ENCODE results near the gene SH3PXD2A.

SH3PXD2A gene

DNA sequence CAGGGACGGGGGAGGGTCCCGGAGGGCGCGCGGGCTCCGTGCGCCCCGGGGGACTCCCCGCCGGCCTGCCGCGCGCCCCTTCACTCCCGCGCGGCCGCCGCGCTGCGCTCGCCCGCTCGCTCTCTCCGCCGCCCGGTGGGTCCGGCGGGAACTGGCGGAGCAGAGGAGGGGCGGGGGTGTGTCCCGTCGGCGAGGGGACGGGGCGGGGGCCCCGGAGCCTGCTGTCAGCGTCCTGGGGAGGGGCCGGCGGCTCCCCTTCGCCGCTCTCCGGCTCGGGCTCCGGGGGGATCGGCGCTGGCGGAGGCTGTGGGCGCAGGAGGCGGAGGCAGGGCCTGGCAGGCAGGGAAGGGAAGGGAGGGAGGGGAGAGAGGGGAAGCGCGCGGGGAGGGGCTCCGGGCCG lies at the start of gene SH3PXD2A:
TSS of gene SH3PXD2A (minus strand) at position 153 of the 400 bp plus-strand sequence. CDS start 310 bp downstream, outside the sequence.
- DNase-seq (ENCODE audit: low read depth in 3 of 3): no peak

DNA sequence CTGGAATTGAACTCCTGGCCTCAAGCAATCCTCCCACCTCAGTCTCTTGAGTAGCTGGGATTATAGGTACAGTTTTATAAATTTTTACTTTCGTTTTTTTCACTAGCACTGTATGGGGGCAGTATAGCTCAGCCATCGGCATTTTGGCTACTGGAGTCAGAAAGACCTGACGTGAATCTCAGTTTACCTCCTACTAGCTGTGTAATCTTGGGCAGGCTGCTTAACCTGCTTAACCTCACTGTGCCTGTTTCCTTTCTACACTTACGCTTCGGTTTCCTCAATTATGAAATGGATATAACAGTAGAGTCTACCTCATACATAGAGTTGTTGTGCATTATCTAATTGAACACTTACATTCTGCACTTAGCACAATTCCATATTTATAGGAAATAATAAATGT lies 45.9 kb upstream of the SH3PXD2A start:
- no peak for DNase-seq (ENCODE audit: low read depth in 3 of 3)

DNA sequence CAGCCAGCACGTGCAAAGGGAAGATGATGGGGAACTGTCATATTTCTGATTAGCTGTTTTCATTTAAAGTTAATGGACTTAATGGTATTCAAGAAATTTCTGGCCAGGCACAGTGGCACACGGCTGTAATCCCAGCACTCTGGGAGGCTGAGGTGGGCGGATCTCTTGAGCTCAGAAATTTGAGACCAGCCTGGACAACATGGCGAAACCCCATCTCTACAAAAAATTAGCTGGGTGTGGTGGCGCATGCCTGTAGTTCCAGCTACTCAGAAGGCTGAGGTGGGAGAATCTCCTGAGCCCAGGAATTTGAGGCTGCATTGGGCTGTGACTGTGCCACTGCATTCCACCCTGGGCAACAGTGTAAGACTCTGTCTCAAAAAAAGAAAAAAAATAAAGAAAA lies 43.9 kb upstream of the SH3PXD2A start:
- no peak for DNase-seq (ENCODE audit: low read depth in 3 of 3)

DNA sequence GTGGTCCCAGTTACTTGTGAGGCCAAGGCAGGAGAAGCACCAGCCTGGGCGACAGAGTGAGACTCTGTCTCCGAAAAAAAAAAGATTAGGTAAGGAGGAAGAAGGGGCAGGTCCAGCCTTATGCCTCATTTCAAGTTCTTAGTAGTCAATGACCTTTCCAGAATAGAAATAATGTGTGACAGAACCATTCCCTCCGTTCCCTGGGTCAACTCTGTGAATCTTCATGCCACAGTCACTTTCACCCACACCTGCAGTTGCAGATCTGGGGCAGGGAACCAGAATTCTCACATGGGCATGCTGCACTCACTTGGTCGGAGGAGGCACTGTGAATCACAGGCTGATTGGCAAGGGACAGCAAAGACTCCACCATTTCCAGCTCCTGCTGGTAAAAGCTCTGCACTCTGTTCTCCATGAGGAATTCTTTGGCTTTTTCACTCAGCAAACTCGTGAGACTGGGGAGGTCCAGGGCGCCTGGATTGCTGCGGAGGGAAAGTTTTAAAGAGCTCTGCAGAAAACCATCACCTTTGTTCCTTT lies 41.9 kb upstream of the SH3PXD2A start:
- no peak for DNase-seq (ENCODE audit: low read depth in 3 of 3)

GRCh38 chr10:103896225-103896624 lies 40.8 kb upstream of the SH3PXD2A start:
- DNase-seq (ENCODE audit: low read depth in 3 of 3): no peak

- no peak for DNase-seq (ENCODE audit: low read depth in 3 of 3)
Measured at GRCh38 chr10:103895411-103896186, 40.2 kb upstream of the SH3PXD2A start.

DNA sequence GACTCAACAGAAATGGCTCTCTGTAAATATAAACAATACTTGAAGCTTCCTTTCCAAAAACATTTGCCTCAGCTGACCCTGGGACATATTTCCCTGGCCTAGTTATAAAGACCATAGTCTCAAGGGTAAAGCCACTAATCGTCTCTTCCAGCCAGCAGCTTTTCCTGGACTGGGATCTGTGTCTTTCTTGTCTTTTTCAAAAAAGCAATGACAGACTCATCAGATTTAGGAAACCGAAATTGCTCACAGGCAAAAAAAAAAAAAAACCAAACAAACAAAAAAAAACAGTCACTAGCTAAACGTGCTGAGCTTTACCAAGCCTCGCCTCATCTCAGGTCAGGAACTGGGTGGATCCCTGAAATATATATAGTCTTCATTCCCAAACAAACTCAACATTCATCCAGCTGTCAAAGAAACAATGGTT lies 39.1 kb upstream of the SH3PXD2A start:
- no peak for DNase-seq (ENCODE audit: low read depth in 3 of 3)

GRCh38 chr10:103893817-103894216 lies 38.4 kb upstream of the SH3PXD2A start:
- DNase-seq (ENCODE audit: low read depth in 3 of 3): no peak

DNA sequence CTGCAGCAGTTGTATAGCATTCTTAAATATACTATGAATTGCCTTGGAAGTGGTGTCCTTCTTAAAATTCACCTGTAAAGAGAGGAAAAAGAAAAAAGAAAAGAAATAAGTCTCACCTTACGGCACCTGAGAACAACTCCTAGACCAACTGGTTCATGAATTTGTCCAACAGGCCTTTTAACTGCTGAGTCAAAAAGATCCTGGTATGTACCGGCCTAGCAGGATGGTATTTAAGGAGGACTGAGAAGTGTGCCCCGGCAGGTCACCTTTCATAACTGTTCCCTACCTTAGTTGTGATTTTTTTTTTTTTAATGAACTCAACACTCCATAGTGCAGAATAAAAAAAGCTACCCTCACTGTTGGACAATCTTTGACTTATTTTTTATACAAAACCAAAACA lies 36.8 kb upstream of the SH3PXD2A start:
- DNase-seq (ENCODE audit: low read depth in 3 of 3): no peak

GRCh38 chr10:103890688-103891087 lies 35.3 kb upstream of the SH3PXD2A start:
- no peak for DNase-seq (ENCODE audit: low read depth in 3 of 3)

GRCh38 chr10:103890194-103890658 lies 34.9 kb upstream of the SH3PXD2A start:
- no peak for DNase-seq (ENCODE audit: low read depth in 3 of 3)

DNA sequence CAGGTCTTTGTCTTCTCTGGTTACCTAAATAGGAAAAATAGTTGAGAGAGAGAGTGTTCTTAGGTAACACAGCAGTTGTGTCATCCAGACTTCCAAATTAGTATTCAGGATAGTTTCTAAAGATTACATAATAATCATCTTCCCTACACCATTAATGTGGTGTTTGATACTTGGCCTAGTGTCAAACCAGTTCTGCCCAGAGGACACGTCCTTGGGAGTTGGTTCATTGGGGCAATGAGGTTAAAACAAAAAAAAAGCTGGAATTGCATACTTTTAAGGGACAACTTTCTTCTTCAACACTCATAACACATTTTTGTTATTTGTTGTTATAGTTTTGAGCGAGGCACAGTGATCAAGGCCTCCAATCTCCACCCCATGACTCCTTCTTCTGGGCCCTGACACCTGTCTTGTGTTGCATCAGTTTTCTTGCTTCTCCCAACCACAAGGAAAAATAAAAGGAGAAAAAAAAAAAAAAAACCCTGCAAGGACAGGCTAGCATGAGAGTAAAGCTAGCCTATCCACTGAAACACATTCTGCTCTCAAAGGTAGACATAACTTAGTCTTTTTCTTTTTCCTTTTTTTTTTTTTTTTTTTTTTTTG lies 33.8 kb upstream of the SH3PXD2A start:
- no peak for DNase-seq (ENCODE audit: low read depth in 3 of 3)

DNA sequence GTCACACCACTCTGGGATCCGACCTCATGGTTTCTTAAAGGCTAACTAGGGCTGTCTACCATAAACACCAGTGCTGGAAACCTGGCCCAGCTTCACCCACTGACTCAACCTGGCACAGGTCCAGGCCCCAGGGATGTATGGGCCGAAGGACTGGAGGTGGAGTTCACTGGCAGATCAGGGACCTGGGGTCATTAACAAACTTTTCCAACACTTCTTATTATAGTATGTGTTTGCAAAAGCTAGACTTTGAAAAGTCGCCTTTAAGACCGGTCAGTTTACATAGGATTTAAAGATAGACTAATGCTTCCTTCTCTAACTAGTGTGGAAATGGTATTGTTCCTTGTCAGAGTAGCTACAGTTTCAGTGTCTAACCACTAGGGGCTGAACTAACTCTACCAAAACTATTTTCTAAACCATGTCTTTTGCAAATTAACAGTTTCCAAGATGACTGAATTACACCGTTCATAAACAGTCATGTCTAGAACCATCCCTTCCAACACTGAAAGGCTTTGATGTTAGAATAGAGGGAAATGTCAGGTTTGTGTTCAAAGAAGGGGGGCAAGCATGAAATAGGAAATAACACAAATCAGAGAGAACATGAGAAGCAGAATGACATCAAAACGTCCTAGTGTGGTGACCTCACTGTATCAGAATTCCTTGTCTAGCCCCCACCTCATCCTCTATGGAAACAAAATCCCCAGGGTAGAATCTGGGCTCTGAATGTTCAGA lies 32.9 kb upstream of the SH3PXD2A start:
- DNase-seq (ENCODE audit: low read depth in 3 of 3): no peak

DNA sequence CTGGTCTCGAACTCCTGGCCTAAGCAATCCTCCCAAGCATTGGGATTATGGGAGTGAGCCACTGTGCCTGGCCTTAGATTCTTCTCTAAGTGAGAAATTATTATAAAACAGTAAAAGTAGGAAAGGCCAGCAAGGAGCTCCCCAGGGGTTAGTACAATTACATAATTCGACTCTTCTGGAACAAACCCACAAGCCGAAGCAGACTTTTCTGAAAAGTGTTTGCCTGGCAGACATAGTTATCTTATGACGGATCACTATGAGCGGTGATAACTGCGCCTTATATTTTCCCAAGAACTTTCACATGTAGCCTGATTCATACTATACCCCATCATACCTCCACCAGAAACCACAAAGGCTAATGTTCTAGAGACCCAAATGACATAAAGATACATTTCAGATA lies 30.2 kb upstream of the SH3PXD2A start:
- DNase-seq (ENCODE audit: low read depth in 3 of 3): no peak

DNA sequence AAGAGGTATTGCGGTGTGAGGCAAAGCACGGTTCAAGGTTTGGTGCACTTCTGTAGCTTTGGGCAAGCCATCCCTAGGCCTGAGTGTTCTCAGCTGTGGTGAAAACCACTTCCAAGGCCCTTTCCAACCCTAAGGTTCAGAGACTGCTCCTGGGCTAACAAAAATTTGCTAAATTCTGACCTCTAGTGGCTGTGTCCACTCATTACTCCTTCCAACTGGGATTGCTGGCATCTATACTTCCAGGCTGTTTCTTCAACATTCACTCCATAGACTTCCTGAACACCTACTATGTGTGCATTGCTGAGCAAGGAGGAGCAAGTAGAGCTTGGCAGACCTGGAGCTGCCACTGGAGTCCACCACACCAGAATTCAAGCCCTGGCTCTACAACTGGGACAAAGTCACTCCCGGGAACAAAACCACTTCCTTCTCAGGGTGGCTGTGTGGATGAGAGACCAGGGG lies 29.3 kb upstream of the SH3PXD2A start:
- DNase-seq (ENCODE audit: low read depth in 3 of 3): no peak

- no peak for DNase-seq (ENCODE audit: low read depth in 3 of 3)
Measured at GRCh38 chr10:103882285-103883007, 27.1 kb upstream of the SH3PXD2A start.

DNA sequence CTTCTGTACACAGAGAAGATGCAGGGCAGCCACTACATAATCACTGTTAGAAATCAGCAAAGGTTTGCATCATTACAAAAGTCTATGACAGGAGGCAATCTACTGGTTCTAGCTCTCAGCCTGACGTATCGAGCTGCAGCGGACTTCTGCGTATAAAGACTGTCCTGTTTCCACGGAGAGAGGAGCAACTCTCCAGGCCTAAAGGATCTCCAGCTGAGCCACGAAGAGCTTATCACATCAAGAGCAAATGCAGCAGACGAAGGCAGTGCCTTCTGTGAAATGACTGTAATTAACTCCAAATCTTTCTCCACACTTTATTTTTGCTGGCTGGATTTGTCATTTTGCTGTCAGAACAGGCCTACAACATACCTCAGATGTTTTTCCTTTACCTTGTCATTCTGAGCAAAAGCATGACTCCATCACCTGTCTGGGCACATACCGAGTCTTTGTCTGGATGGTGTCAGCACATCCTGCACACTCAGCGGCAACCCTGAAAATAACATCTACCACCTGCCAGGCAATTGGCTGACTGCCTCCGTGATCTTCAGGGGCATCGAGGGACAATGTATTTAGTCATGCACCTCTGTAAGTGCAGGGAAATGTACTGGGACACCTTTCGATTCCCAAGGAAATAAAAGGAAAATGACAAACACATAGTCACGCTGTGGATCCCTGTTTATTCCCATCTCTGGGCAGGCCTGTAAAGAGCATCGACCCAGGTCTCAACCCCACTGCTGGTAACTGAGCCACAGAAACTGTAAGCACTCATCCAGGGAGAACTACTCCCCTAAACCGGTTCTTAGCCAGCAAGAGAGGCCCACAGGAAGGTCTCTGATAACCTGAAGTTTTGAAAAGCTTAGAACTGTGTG lies 26.3 kb upstream of the SH3PXD2A start:
- no peak for DNase-seq (ENCODE audit: low read depth in 3 of 3)

- DNase-seq (ENCODE audit: low read depth in 3 of 3): no peak
Measured at GRCh38 chr10:103879831-103880230, 24.5 kb upstream of the SH3PXD2A start.

DNA sequence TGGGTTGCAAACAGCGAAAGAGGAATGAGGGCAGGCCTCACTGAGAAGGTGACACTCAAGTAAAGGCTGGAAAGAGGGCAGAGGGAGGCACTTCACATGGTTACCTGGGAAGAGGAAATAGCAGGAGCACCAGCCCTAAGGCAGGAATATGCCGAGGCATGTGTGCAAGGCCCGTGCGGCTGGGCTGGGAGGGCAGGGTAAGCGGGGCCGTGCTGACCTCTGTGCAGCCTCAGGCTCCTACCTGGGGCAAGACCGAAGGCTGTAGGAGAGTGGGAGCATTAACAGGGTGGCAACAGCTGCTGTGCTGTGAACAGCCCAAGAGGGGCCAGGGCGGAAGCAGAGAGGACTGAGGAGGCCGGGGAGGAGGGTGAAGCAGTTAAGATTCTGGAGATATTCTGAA lies 24.0 kb upstream of the SH3PXD2A start:
- DNase-seq (ENCODE audit: low read depth in 3 of 3): no peak

DNA sequence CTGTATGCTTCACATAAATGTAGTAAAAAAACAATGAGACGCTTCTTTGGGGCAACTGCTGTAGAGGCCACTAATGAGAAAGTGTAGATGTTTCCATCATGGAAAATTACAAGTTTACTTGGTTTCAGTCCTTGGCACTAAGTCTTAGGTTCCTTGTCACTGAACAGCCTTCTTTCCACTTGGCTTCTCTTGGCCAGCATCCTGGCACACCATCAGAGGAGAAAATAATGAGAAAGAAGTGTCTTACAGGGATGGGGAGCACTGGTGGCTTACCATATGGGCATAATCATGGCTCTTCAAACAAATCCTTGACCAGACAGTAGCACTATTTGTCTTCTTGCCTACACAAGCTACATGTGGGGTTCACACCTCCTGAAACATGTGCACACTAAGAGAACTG lies 22.5 kb upstream of the SH3PXD2A start:
- no peak for DNase-seq (ENCODE audit: low read depth in 3 of 3)

DNA sequence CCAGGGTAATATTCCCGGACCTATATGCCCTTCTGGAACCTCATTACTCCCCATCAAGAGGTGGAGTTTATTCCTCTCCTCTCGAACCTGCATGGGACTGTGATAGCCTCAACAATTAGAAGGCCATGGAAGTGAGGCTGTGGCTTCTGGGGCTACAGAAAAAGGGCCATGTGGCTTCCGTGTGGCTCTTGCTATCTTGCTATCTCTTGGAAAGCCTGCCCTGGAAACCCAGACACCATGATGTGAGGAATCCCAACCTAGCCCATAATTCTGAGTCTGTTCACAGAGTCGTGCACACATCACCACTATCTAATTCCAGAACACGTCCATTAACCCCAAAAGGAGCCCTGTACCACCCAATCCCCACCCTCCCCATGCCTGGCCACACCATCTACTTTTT lies 20.8 kb upstream of the SH3PXD2A start:
- DNase-seq (ENCODE audit: low read depth in 3 of 3): no peak

All from stimulated activated CD4-positive, alpha-beta T cell treated with anti-CD3 and anti-CD28 coated beads, TNF-alpha, amount 100 ng/mL, for 4 hours (primary cell).